GM12801 (cell line): ENCODE data around the gene KLF1.

Experiments used
- TF ChIP-seq, protein P1 (sequence below): IDR thresholded peaks from one replicate; pipeline ENCODE4 v1.5.1; 2011; ENCODE audit warnings: control low read depth; ENCODE audit not compliant: insufficient read length; ENCODE audit errors: extremely low read depth

KLF1 gene

DNA sequence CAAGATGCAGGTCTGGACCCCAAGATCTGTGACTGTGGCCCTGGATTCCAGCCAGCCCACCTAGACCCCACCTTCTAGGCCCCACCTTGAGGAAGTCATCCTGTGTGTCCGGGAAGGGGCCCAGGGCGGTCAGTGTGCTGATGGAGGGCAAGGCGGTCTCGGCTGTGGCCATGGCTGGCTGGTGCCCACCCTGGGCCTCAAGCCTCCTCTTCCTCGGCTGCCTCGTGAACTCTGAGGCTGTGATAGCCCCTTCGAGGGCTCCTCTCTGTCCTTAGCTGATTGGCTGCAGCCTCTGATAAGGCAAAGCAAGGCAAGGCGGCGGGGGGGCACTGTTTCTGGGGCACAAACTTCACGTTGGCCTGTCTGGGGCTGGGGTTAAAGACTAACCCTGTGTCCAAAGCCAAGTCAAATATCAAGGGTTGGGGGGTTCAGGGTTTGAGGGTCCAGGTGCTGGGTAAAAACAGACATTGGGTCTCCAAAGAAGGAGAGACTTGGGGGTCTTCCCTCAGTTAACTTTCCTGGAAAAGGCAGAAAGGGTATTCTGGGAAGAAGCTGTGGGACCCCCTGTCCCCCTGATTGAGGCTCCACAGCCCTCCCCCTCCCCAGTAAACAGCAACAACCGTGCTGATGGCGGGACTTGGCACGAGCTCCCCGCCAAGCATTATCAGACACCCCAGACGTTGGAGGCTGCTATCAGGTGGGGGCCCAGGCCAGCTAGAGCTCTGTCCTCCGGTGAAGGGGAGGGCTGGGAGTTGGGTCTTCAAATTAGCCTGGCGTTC is at the start of gene KLF1:
Gene KLF1, minus strand, starts transcription at position 233 of the 779 bp plus-strand sequence. Its CDS starts 61 bp downstream, at position 172.
- TF ChIP-seq, protein P1, sequence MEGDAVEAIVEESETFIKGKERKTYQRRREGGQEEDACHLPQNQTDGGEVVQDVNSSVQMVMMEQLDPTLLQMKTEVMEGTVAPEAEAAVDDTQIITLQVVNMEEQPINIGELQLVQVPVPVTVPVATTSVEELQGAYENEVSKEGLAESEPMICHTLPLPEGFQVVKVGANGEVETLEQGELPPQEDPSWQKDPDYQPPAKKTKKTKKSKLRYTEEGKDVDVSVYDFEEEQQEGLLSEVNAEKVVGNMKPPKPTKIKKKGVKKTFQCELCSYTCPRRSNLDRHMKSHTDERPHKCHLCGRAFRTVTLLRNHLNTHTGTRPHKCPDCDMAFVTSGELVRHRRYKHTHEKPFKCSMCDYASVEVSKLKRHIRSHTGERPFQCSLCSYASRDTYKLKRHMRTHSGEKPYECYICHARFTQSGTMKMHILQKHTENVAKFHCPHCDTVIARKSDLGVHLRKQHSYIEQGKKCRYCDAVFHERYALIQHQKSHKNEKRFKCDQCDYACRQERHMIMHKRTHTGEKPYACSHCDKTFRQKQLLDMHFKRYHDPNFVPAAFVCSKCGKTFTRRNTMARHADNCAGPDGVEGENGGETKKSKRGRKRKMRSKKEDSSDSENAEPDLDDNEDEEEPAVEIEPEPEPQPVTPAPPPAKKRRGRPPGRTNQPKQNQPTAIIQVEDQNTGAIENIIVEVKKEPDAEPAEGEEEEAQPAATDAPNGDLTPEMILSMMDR: no peak

DNA sequence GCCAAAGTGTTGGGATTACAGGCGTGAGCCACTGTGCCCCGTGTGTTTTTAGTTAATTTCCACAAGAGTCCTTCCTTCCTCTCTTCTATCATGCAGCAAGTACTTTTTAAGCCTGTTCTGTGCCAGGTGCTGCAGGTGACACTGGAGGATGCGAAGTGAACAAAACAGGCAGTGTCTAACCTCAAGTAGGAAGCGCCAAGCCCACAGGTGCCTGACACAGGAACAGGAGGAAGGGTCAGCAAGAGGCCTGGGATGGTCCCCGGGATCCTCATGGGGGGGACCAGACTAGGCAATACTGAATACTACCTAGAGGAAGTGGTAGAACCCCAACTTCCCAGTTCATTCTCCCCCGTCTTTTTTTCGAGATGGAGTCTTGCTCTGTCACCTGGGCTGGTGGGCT is 49.6 kb upstream of the KLF1 start:
- TF ChIP-seq, protein P1: no peak

- TF ChIP-seq, protein P1: no peak
Observed at GRCh38 chr19:12935071-12935470, 48.1 kb upstream of the KLF1 start.

- TF ChIP-seq, protein P1: no peak
Observed at GRCh38 chr19:12933287-12934072, 46.5 kb upstream of the KLF1 start, which contains the start of gene FARSA. Gene FARSA (minus strand): TSS chr19:12933711. CDS start chr19:12933696, 15 bp downstream.

- TF ChIP-seq, protein P1: no peak
Observed at GRCh38 chr19:12932392-12933286, 45.6 kb upstream of the KLF1 start.

GRCh38 chr19:12930002-12930645 is 43.1 kb upstream of the KLF1 start:
- TF ChIP-seq, protein P1: no peak
